HG02973 (cell line): Measurements from ENCODE around the gene DEGS2.
"Not testable (repeated sequence)": the region's sequence is repeated elsewhere in the genome, so short reads cannot be mapped to it uniquely, and the experiment has no call there.

ENCODE experiments used
- ATAC-seq: cut with Tn5 transposase; IDR thresholded peaks from one replicate; pipeline ENCODE4 v1.9.1; 2021; ENCODE audit warnings: moderate library complexity; ENCODE audit not compliant: unreplicated experiment

Gene DEGS2

GRCh38 chr14:100180671-100181070, 21.2 kb upstream of the DEGS2 start:
- ATAC-seq, result not testable (repeated sequence)

GRCh38 chr14:100178691-100179090, 19.2 kb upstream of the DEGS2 start:
- no peak for ATAC-seq

GRCh38 chr14:100176811-100177327, 17.4 kb upstream of the DEGS2 start:
- no peak for ATAC-seq

GRCh38 chr14:100173353-100173752, 13.9 kb upstream of the DEGS2 start:
- ATAC-seq, result no peak

GRCh38 chr14:100172811-100173210, 13.4 kb upstream of the DEGS2 start:
- no peak for ATAC-seq

- ATAC-seq, result no peak
Measured at GRCh38 chr14:100170880-100171279, 11.4 kb upstream of the DEGS2 start.

GRCh38 chr14:100168506-100168905, 9.1 kb upstream of the DEGS2 start:
- no peak for ATAC-seq

GRCh38 chr14:100165831-100166440, 6.5 kb upstream of the DEGS2 start:
- no peak for ATAC-seq

- no peak for ATAC-seq
Measured at GRCh38 chr14:100165376-100165775, 5.9 kb upstream of the DEGS2 start.

GRCh38 chr14:100160534-100160916, 1.1 kb upstream of the DEGS2 start:
- ATAC-seq, result no peak

- no peak for ATAC-seq
Measured at GRCh38 chr14:100159865-100160533, 554 bp upstream of the DEGS2 start.

GRCh38 chr14:100158566-100159093, 815 bp downstream of the DEGS2 start:
- ATAC-seq, result no peak

- not testable (repeated sequence) for ATAC-seq
Measured at GRCh38 chr14:100157548-100158232, 1.8 kb downstream of the DEGS2 start.

GRCh38 chr14:100156776-100157175, 2.7 kb downstream of the DEGS2 start:
- ATAC-seq, result no peak

- ATAC-seq, result no peak
Measured at GRCh38 chr14:100155756-100156616, 3.5 kb downstream of the DEGS2 start.

GRCh38 chr14:100155049-100155621, 4.3 kb downstream of the DEGS2 start:
- no peak for ATAC-seq

- no peak for ATAC-seq
Measured at GRCh38 chr14:100153560-100153959, 5.9 kb downstream of the DEGS2 start.

- no peak for ATAC-seq
Measured at GRCh38 chr14:100152091-100152490, 7.4 kb downstream of the DEGS2 start.

- ATAC-seq, result no peak
Measured at GRCh38 chr14:100150932-100151587, 8.4 kb downstream of the DEGS2 start.
